T follicular helper cell (primary cell): ENCODE measurements around the gene SPIC.

Experiments used
- DNase-seq: peaks from one replicate; pipeline ENCODE4 v3.0.0-alpha.2; 2020; ENCODE audit warnings: low read depth

The SPIC gene

GRCh38 chr12:101536069-101536674 lies 61.0 kb downstream of the SPIC start:
- DNase-seq = no peak
